Measurements from ENCODE around the gene MYO1F. TPM values are rescaled to one million over a fixed set of nuclear protein-coding genes. Genes with fewer than 3 reads are reported as not detected.
"Not testable (repeated sequence)": the region's sequence is repeated elsewhere in the genome, so short reads cannot be mapped to it uniquely, and the experiment has no call there.

Gene MYO1F
- total RNA-seq, 2 donors from 2014 or later: 270 to 305 TPM

GRCh38 chr19:8569066-8569771, 8.0 kb downstream of the MYO1F start:
- no peaks in the 10 kb centered on the region for H3K9me3 ChIP-seq (ENCODE audit: control insufficient read depth, low read length, poor library complexity, severe bottlenecking)
- peaks cover 5% of the 10 kb centered on the region for H3K36me3 Mint-ChIP-seq (ENCODE audit: low read depth)
- peak overlapping the region; percentile 89 for H3K4me3 Mint-ChIP-seq
- H3K27ac Mint-ChIP-seq: peak overlapping the region; percentile 97
- DNase-seq (peak; percentile 22 to 57 (median 40)), ATAC-seq (peak; percentile 82)
- peaks cover 52% of the 10 kb centered on the region for H3K4me1 Mint-ChIP-seq
- no peaks in the 10 kb centered on the region for H3K27me3 Mint-ChIP-seq

GRCh38 chr19:8567522-8568172, 9.6 kb downstream of the MYO1F start:
- no peak for DNase-seq
- no peaks in the 10 kb centered on the region for H3K36me3 Mint-ChIP-seq (ENCODE audit: low read depth)
- peak overlapping the region; percentile 58 for H3K4me3 Mint-ChIP-seq

GRCh38 chr19:8566855-8567254, 10.4 kb downstream of the MYO1F start:
- ATAC-seq (no peak), DNase-seq (no peak)
- peak overlapping the region; percentile 97 for H3K27ac Mint-ChIP-seq
- H3K27me3 Mint-ChIP-seq: no peaks in the 10 kb centered on the region
- peaks cover 46% of the 10 kb centered on the region for H3K4me1 Mint-ChIP-seq
- no peaks in the 10 kb centered on the region for H3K9me3 ChIP-seq (ENCODE audit: control insufficient read depth, low read length, poor library complexity, severe bottlenecking)
- no peak overlapping the region for H3K4me3 Mint-ChIP-seq
- no peaks in the 10 kb centered on the region for H3K36me3 Mint-ChIP-seq (ENCODE audit: low read depth)

More at GRCh38 chr19:8567522-8568172, 9.6 kb downstream of the MYO1F start:
- Mint-ChIP-seq H3K27ac (peak overlapping the region; percentile 97), H3K4me1 (peaks cover 50% of the 10 kb centered on the region), H3K27me3 (no peaks in the 10 kb centered on the region)
- no peak for ATAC-seq
- no peaks in the 10 kb centered on the region for H3K9me3 ChIP-seq (ENCODE audit: control insufficient read depth, low read length, poor library complexity, severe bottlenecking)

GRCh38 chr19:8564866-8565265, 12.4 kb downstream of the MYO1F start:
- Mint-ChIP-seq H3K4me3 (peak overlapping the region; percentile 28), H3K27ac (peak overlapping the region; percentile 89), H3K4me1 (peaks cover 42% of the 10 kb centered on the region)
- H3K27me3 Mint-ChIP-seq; H3K36me3 Mint-ChIP-seq (ENCODE audit: low read depth); H3K9me3 ChIP-seq (ENCODE audit: control insufficient read depth, low read length, poor library complexity, severe bottlenecking); ATAC-seq; DNase-seq: not testable (repeated sequence)

GRCh38 chr19:8561075-8561764, 16.0 kb downstream of the MYO1F start:
- ATAC-seq: no peak
- Mint-ChIP-seq H3K27ac (peak overlapping the region; percentile 90), H3K4me3 (no peak overlapping the region), H3K4me1 (peaks cover 38% of the 10 kb centered on the region), H3K27me3 (no peaks in the 10 kb centered on the region), H3K36me3 (ENCODE audit: low read depth) (peaks cover 3% of the 10 kb centered on the region)
- no peak for DNase-seq
- no peaks in the 10 kb centered on the region for H3K9me3 ChIP-seq (ENCODE audit: control insufficient read depth, low read length, poor library complexity, severe bottlenecking)

GRCh38 chr19:8558325-8558724, 18.9 kb downstream of the MYO1F start:
- H3K27ac Mint-ChIP-seq: peak overlapping the region; percentile 90
- H3K27me3 Mint-ChIP-seq: no peaks in the 10 kb centered on the region
- no peaks in the 10 kb centered on the region for H3K9me3 ChIP-seq (ENCODE audit: control insufficient read depth, low read length, poor library complexity, severe bottlenecking)
- no peak for DNase-seq
- H3K36me3 Mint-ChIP-seq (ENCODE audit: low read depth): peaks cover 6% of the 10 kb centered on the region
- H3K4me1 Mint-ChIP-seq: peaks cover 31% of the 10 kb centered on the region
- no peak for ATAC-seq
- H3K4me3 Mint-ChIP-seq: peak overlapping the region; percentile 31

- no peaks in the 10 kb centered on the region for H3K9me3 ChIP-seq (ENCODE audit: control insufficient read depth, low read length, poor library complexity, severe bottlenecking)
- Mint-ChIP-seq H3K27ac (peak overlapping the region; percentile 90), H3K27me3 (no peaks in the 10 kb centered on the region), H3K4me1 (peaks cover 29% of the 10 kb centered on the region), H3K4me3 (peak overlapping the region; percentile 3), H3K36me3 (ENCODE audit: low read depth) (peaks cover 8% of the 10 kb centered on the region)
- no peak for ATAC-seq
- no peak for DNase-seq
Observed at GRCh38 chr19:8557642-8558238, 19.5 kb downstream of the MYO1F start.

- H3K36me3 Mint-ChIP-seq (ENCODE audit: low read depth): peaks cover 15% of the 10 kb centered on the region
- not testable (repeated sequence) for H3K4me3 Mint-ChIP-seq; DNase-seq; H3K27me3 Mint-ChIP-seq; H3K27ac Mint-ChIP-seq; H3K9me3 ChIP-seq (ENCODE audit: control insufficient read depth, low read length, poor library complexity, severe bottlenecking); ATAC-seq
- peaks cover 17% of the 10 kb centered on the region for H3K4me1 Mint-ChIP-seq
Observed at GRCh38 chr19:8553729-8554128, 23.5 kb downstream of the MYO1F start.

- Mint-ChIP-seq H3K36me3 (ENCODE audit: low read depth) (peaks cover 13% of the 10 kb centered on the region), H3K27me3 (no peaks in the 10 kb centered on the region), H3K4me1 (peaks cover 9% of the 10 kb centered on the region), H3K27ac (no peak overlapping the region), H3K4me3 (no peak overlapping the region)
- no peaks in the 10 kb centered on the region for H3K9me3 ChIP-seq (ENCODE audit: control insufficient read depth, low read length, poor library complexity, severe bottlenecking)
- DNase-seq (no peak), ATAC-seq (no peak)
Observed at GRCh38 chr19:8552810-8553209, 24.4 kb downstream of the MYO1F start.

GRCh38 chr19:8550070-8550469, 27.2 kb downstream of the MYO1F start:
- Mint-ChIP-seq H3K27ac (peak overlapping the region; percentile 47), H3K4me3 (no peak overlapping the region), H3K4me1 (peaks cover 5% of the 10 kb centered on the region), H3K36me3 (ENCODE audit: low read depth) (peaks cover 12% of the 10 kb centered on the region), H3K27me3 (no peaks in the 10 kb centered on the region)
- DNase-seq (no peak), ATAC-seq (no peak)
- no peaks in the 10 kb centered on the region for H3K9me3 ChIP-seq (ENCODE audit: control insufficient read depth, low read length, poor library complexity, severe bottlenecking)

- no peak overlapping the region for H3K4me3 Mint-ChIP-seq
- no peak overlapping the region for H3K27ac Mint-ChIP-seq
- H3K4me1 Mint-ChIP-seq: no peaks in the 10 kb centered on the region
- H3K27me3 Mint-ChIP-seq: no peaks in the 10 kb centered on the region
- H3K36me3 Mint-ChIP-seq (ENCODE audit: low read depth): peaks cover 2% of the 10 kb centered on the region
- no peak for DNase-seq
- no peaks in the 10 kb centered on the region for H3K9me3 ChIP-seq (ENCODE audit: control insufficient read depth, low read length, poor library complexity, severe bottlenecking)
- ATAC-seq: no peak
Observed at GRCh38 chr19:8545743-8546142, 31.5 kb downstream of the MYO1F start.

GRCh38 chr19:8544168-8544567, 33.1 kb downstream of the MYO1F start:
- H3K9me3 ChIP-seq (ENCODE audit: control insufficient read depth, low read length, poor library complexity, severe bottlenecking): no peaks in the 10 kb centered on the region
- no peak overlapping the region for H3K27ac Mint-ChIP-seq
- H3K27me3 Mint-ChIP-seq: no peaks in the 10 kb centered on the region
- ATAC-seq (no peak), DNase-seq (no peak)
- H3K4me1 Mint-ChIP-seq: no peaks in the 10 kb centered on the region
- peaks cover 2% of the 10 kb centered on the region for H3K36me3 Mint-ChIP-seq (ENCODE audit: low read depth)
- no peak overlapping the region for H3K4me3 Mint-ChIP-seq

GRCh38 chr19:8539621-8540149, 37.6 kb downstream of the MYO1F start:
- Mint-ChIP-seq H3K36me3 (ENCODE audit: low read depth) (peaks cover 9% of the 10 kb centered on the region), H3K4me3 (no peak overlapping the region), H3K27ac (peak overlapping the region; percentile 47), H3K4me1 (peaks cover 2% of the 10 kb centered on the region), H3K27me3 (no peaks in the 10 kb centered on the region)
- DNase-seq: no peak
- no peaks in the 10 kb centered on the region for H3K9me3 ChIP-seq (ENCODE audit: control insufficient read depth, low read length, poor library complexity, severe bottlenecking)
- no peak for ATAC-seq

Measured in T-helper 17 cell (primary cell).